Measurements from ENCODE around the gene GHRHR. TPM values are rescaled to one million over a fixed set of nuclear protein-coding genes. Genes with fewer than 3 reads are reported as not detected.

Gene GHRHR
- total and polyA plus RNA-seq, 10 of the 15 experiments (the other 5 are each of a cell fraction or from before 2014, with no cell fraction given) = not detected

GRCh38 chr7:30916255-30916654 is 47.5 kb upstream of the GHRHR start (continued):
- no peak for TF ChIP-seq POLR2A (IDR thresholded peaks at IDR 0.05; ENCODE audit: low read depth, low read length)
- TF ChIP-seq ZBTB33 (IDR thresholded peaks at IDR 0.05) = no peak
- TF ChIP-seq KAT2A (conservative IDR thresholded peaks at IDR 0.05; ENCODE audit: control insufficient read depth, low read depth, low read length) = no peak
- TF ChIP-seq MXI1 (IDR thresholded peaks at IDR 0.05; ENCODE audit: low read depth, low read length) = no peak
- no peak for TF ChIP-seq HDGF (IDR thresholded peaks at IDR 0.05)
- TF ChIP-seq RFX5 (IDR thresholded peaks at IDR 0.05; ENCODE audit: low read depth, low read length) = no peak
- no peak for TF ChIP-seq CREM (IDR thresholded peaks at IDR 0.05; ENCODE audit: low read depth)
- TF ChIP-seq PKNOX1 (IDR thresholded peaks at IDR 0.05) = no peak
- TF ChIP-seq, protein P1, sequence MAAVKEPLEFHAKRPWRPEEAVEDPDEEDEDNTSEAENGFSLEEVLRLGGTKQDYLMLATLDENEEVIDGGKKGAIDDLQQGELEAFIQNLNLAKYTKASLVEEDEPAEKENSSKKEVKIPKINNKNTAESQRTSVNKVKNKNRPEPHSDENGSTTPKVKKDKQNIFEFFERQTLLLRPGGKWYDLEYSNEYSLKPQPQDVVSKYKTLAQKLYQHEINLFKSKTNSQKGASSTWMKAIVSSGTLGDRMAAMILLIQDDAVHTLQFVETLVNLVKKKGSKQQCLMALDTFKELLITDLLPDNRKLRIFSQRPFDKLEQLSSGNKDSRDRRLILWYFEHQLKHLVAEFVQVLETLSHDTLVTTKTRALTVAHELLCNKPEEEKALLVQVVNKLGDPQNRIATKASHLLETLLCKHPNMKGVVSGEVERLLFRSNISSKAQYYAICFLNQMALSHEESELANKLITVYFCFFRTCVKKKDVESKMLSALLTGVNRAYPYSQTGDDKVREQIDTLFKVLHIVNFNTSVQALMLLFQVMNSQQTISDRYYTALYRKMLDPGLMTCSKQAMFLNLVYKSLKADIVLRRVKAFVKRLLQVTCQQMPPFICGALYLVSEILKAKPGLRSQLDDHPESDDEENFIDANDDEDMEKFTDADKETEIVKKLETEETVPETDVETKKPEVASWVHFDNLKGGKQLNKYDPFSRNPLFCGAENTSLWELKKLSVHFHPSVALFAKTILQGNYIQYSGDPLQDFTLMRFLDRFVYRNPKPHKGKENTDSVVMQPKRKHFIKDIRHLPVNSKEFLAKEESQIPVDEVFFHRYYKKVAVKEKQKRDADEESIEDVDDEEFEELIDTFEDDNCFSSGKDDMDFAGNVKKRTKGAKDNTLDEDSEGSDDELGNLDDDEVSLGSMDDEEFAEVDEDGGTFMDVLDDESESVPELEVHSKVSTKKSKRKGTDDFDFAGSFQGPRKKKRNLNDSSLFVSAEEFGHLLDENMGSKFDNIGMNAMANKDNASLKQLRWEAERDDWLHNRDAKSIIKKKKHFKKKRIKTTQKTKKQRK (IDR thresholded peaks at IDR 0.05; ENCODE audit: low read depth, low read length) = no peak
- TF ChIP-seq SREBF1 (IDR thresholded peaks at IDR 0.05; ENCODE audit: low read length) = no peak

Measured in GM12878 (cell line).